GM21423 (cell line): ENCODE data around the gene PRRG1.
"Not testable (repeated sequence)": the region's sequence is repeated elsewhere in the genome, so short reads cannot be mapped to it uniquely, and the experiment has no call there.

Experiments used
- ATAC-seq: cut with Tn5 transposase; IDR thresholded peaks from one replicate; pipeline ENCODE4 v1.9.1; 2021; ENCODE audit warnings: mild to moderate bottlenecking, moderate library complexity; ENCODE audit not compliant: unreplicated experiment

The PRRG1 gene

GRCh38 chrX:37378404-37378803 is 29.2 kb downstream of the PRRG1 start:
- ATAC-seq = no peak

- no peak for ATAC-seq
Measured at GRCh38 chrX:37378830-37379229, 29.7 kb downstream of the PRRG1 start.

GRCh38 chrX:37380256-37380655 is 31.1 kb downstream of the PRRG1 start:
- ATAC-seq = no peak

- no peak for ATAC-seq
Measured at GRCh38 chrX:37380924-37381323, 31.8 kb downstream of the PRRG1 start.

- no peak for ATAC-seq
Measured at GRCh38 chrX:37383313-37383712, 34.1 kb downstream of the PRRG1 start.

GRCh38 chrX:37388413-37388812 is 39.2 kb downstream of the PRRG1 start:
- ATAC-seq = no peak

- ATAC-seq = no peak
Measured at GRCh38 chrX:37405956-37406355, 56.8 kb downstream of the PRRG1 start.

GRCh38 chrX:37407736-37408135 is 58.6 kb downstream of the PRRG1 start:
- no peak for ATAC-seq

- no peak for ATAC-seq
Measured at GRCh38 chrX:37409278-37409677, 60.1 kb downstream of the PRRG1 start.

GRCh38 chrX:37420185-37420584 is 71.0 kb downstream of the PRRG1 start:
- no peak for ATAC-seq

GRCh38 chrX:37420756-37421155 is 71.6 kb downstream of the PRRG1 start:
- ATAC-seq = no peak

GRCh38 chrX:37424000-37424429 is 74.9 kb downstream of the PRRG1 start:
- no peak for ATAC-seq

GRCh38 chrX:37425370-37425769 is 76.2 kb downstream of the PRRG1 start:
- ATAC-seq = no peak

GRCh38 chrX:37428962-37429361 is 79.8 kb downstream of the PRRG1 start:
- ATAC-seq = not testable (repeated sequence)

GRCh38 chrX:37434362-37434761 is 85.2 kb downstream of the PRRG1 start:
- no peak for ATAC-seq

GRCh38 chrX:37437160-37437559 is 88.0 kb downstream of the PRRG1 start:
- no peak for ATAC-seq

GRCh38 chrX:37441377-37441776 is 92.2 kb downstream of the PRRG1 start:
- no peak for ATAC-seq

- ATAC-seq = no peak
Measured at GRCh38 chrX:37445182-37445581, 96.0 kb downstream of the PRRG1 start.

- no peak for ATAC-seq
Measured at GRCh38 chrX:37453821-37454220, 104.7 kb downstream of the PRRG1 start.

GRCh38 chrX:37454537-37455285 is 105.5 kb downstream of the PRRG1 start:
- ATAC-seq = no peak

- no peak for ATAC-seq
Measured at GRCh38 chrX:37455381-37455780, 106.2 kb downstream of the PRRG1 start.

GRCh38 chrX:37460285-37460684 is 111.1 kb downstream of the PRRG1 start:
- not testable (repeated sequence) for ATAC-seq

GRCh38 chrX:37462346-37462745 is 113.2 kb downstream of the PRRG1 start:
- ATAC-seq = no peak
